HFFc6 (cell line): ENCODE data around the gene SLC18A3. TPM values are rescaled to one million over a fixed set of nuclear protein-coding genes. Genes with fewer than 3 reads are reported as not detected.

Experiments
- DNase-seq: peaks from one replicate; pipeline ENCODE4 v3.0.0-alpha.2; 2018
- H3K27ac Mint-ChIP-seq: 2 replicates; pipeline ENCODE4 v1.8.0; 2020; ENCODE audit warnings: mild to moderate bottlenecking, mixed read lengths
- H3K27me3 Mint-ChIP-seq: 2 replicates; pipeline ENCODE4 v1.8.0; 2021; ENCODE audit warnings: mild to moderate bottlenecking, moderate library complexity, mixed read lengths; ENCODE audit not compliant: insufficient read depth
- H3K36me3 Mint-ChIP-seq: 2 replicates; pipeline ENCODE4 v1.8.0; 2021; ENCODE audit warnings: low read depth, mixed read lengths
- H3K4me1 Mint-ChIP-seq: 2 replicates; pipeline ENCODE4 v1.8.0; 2020; ENCODE audit warnings: low read depth, mixed read lengths
- H3K4me3 Mint-ChIP-seq: 2 replicates; pipeline ENCODE4 v1.8.0; 2020; ENCODE audit warnings: mild to moderate bottlenecking, moderate library complexity, mixed read lengths
- H3K9me3 Mint-ChIP-seq: 2 replicates; pipeline ENCODE4 v1.8.0; 2020; ENCODE audit warnings: mild to moderate bottlenecking, mixed read lengths
- total RNA-seq, 6 experiments: library from RNA; stranded (reverse); fragmentation: NEBNext Ultra II Directional; extraction: Animal tissue kit (Norgen Biotek cat#: 25700); gene quantifications; 2 replicates in 1 of 6; 3 replicates in 5 of 6; pipeline ENCODE4 v1.2.3, GENCODE V29; 2021
- TF ChIP-seq, protein P1 (sequence below): fragments of 200-600 bp; sonication (generic); IDR thresholded peaks from 2 replicates; pipeline ENCODE4 v1.5.0; 2021; ENCODE audit warnings: antibody characterized with exemption, mild to moderate bottlenecking

Gene SLC18A3
- total RNA-seq, 6 experiments from 2014 or later = not detected

DNA sequence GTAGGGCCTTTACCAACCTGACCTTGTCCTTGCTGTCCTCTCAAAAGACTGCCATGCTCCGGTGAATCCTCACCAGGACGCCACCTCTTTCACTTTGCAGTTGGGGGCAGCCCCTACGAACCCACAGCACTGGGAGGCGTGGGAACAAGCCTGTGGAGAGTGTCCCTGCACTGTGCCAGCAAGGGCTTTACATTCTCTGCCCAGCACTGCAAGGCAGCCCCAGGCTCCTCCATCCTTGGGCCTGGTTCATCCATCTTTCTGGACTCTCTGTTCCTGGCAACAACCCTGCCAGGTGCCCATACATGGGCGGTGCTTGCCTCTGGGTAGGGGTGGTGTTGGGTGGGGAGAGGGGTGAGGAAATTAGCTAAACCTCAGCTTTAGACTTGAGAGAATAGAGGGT, 5.1 kb downstream of the SLC18A3 start:
- no peak overlapping the region for H3K27ac Mint-ChIP-seq
- H3K27me3 Mint-ChIP-seq = peaks cover 61% of the 10 kb centered on the region
- peaks cover 13% of the 10 kb centered on the region; the same call in 1 of the 2 replicates for H3K36me3 Mint-ChIP-seq
- TF ChIP-seq, protein P1, sequence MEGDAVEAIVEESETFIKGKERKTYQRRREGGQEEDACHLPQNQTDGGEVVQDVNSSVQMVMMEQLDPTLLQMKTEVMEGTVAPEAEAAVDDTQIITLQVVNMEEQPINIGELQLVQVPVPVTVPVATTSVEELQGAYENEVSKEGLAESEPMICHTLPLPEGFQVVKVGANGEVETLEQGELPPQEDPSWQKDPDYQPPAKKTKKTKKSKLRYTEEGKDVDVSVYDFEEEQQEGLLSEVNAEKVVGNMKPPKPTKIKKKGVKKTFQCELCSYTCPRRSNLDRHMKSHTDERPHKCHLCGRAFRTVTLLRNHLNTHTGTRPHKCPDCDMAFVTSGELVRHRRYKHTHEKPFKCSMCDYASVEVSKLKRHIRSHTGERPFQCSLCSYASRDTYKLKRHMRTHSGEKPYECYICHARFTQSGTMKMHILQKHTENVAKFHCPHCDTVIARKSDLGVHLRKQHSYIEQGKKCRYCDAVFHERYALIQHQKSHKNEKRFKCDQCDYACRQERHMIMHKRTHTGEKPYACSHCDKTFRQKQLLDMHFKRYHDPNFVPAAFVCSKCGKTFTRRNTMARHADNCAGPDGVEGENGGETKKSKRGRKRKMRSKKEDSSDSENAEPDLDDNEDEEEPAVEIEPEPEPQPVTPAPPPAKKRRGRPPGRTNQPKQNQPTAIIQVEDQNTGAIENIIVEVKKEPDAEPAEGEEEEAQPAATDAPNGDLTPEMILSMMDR = no peak
- no peak for DNase-seq
- H3K4me3 Mint-ChIP-seq = no peak overlapping the region
- H3K4me1 Mint-ChIP-seq = peaks cover 15% of the 10 kb centered on the region
- H3K9me3 Mint-ChIP-seq = peaks cover 13% of the 10 kb centered on the region

DNA sequence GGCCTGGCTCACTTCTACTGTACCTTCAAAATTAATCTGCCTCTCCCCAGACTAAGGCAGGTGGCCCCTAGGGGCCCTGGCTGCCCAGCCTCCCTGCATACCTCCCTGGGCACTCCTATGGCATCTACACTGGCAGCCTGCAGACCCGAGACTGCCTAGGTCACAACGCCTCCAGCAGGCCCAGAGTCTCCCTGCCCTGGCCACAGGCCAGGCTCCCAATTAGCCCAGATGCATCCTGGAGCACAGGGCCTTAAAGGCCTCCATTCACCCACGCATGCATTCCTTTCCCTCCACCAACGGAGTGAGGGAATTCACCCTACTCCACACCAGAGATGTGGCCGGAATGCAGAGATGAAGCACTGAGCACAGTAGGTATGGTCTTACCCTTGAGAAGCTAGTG, 5.6 kb downstream of the SLC18A3 start:
- H3K27me3 Mint-ChIP-seq = peaks cover 64% of the 10 kb centered on the region
- no peak for DNase-seq
- TF ChIP-seq, protein P1 = no peak
- peaks cover 13% of the 10 kb centered on the region; the same call in 1 of the 2 replicates for H3K36me3 Mint-ChIP-seq
- H3K27ac Mint-ChIP-seq = no peak overlapping the region
- H3K9me3 Mint-ChIP-seq = peaks cover 13% of the 10 kb centered on the region
- peaks cover 15% of the 10 kb centered on the region for H3K4me1 Mint-ChIP-seq
- H3K4me3 Mint-ChIP-seq = no peak overlapping the region

DNA sequence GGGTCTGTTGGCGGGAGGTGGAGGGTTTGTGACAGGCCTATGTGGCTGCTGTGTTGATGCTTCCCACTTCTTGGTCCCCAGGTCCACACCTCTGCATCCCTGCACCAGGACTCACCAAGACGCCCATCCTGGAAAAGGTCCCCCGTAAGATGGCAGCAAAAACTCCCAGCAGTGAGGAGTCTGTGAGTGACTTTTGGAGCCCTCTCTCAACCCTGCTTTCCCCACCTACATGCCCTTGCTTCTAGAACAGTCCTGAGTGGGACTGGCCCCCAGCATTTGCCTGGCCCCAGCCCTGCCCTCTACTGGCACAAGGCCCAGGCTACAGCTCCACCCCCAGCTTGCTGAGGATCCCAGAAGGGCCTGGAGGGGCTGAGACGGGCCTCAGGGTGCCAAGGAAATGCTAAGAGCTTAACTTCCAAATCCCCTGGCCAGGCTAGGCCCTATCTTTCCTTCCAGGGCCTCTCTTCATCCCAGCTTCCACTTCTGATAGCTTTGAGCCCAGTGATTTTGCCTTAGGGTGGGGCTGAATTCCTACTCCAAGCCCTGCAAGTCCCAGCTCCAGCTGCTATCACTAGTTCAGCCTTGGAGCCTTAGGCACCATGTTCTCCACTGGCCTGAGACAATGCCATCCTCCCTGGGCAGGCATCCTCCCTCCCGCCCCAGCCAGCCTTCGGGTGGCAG, 6.5 kb downstream of the SLC18A3 start:
- Mint-ChIP-seq H3K4me3 (no peak overlapping the region), H3K9me3 (peaks cover 10% of the 10 kb centered on the region), H3K27me3 (peaks cover 66% of the 10 kb centered on the region), H3K27ac (no peak overlapping the region), H3K36me3 (peaks cover 7% of the 10 kb centered on the region; the same call in 1 of the 2 replicates), H3K4me1 (peaks cover 15% of the 10 kb centered on the region)
- TF ChIP-seq, protein P1 = no peak
- no peak for DNase-seq

DNA sequence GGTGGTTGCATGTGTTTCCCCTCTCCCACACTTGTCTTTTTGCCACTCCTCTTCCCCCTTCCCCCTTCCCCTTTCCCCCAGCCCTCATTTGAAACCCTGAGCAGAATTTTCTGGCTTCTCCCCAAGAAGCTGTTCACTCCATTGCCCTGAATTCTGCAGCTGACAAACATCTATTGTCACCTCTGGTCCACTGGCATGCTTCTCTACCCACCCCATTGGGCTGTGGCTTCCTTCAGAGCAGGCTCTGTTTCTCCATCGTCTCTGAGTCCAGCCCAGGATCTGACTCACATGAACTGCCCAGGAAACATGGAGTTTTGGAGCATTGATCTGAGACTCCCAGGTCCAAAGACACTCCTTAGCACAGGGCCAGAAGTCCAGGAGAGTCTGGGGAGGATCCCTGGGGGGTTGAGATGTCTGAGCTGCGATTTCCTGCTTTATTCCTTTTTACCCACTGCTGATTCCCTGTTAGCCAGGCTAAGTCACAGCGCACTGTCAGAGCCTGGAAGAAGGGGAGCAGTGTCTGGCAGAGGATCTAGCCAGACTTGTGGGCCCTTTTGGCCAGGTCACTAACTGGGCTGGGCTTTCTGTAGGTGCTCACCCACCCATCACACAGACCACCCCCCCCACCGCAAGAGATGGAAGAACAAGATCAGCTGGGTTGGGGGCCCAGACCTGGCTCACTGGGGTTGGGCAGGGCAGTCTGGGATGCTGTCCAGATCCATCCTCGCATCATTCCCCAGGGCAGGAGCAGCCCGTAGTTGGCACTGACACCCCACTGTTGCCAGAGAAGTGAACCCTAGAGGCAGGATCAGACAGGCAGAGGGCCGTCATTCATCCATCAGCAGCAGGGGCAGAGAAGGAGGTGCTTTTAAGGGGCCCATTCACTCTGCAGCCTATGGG, 7.3 kb downstream of the SLC18A3 start:
- TF ChIP-seq, protein P1 = no peak
- no peaks in the 10 kb centered on the region for H3K36me3 Mint-ChIP-seq
- peaks cover 63% of the 10 kb centered on the region for H3K27me3 Mint-ChIP-seq
- H3K4me3 Mint-ChIP-seq = no peak overlapping the region
- H3K4me1 Mint-ChIP-seq = peaks cover 15% of the 10 kb centered on the region
- DNase-seq = no peak
- no peak overlapping the region for H3K27ac Mint-ChIP-seq
- peaks cover 2% of the 10 kb centered on the region; the same call in 1 of the 2 replicates for H3K9me3 Mint-ChIP-seq

DNA sequence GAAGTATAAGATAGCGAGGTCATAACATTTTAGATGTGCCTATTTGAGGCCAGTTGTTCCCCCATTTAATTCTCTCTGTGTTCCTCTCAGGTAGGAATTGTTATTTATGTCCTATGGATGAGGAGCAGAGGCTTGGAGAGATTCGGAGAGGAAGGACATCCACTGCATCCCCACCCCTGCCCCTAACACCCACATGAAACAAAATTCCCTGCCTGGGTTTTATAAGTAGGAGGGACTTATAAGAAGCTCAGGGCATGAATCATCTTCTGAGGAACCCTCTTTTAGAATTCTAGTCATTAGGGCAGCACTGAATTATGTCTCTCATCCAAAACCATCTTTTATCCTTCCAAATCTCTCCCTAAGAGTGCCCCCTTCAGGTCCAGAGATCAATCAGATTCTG, 8.7 kb downstream of the SLC18A3 start:
- DNase-seq = no peak
- Mint-ChIP-seq H3K4me3 (no peak overlapping the region), H3K36me3 (no peaks in the 10 kb centered on the region), H3K9me3 (no peaks in the 10 kb centered on the region), H3K4me1 (peaks cover 15% of the 10 kb centered on the region), H3K27ac (no peak overlapping the region), H3K27me3 (peaks cover 51% of the 10 kb centered on the region)
- TF ChIP-seq, protein P1 = no peak
